Muscle layer of duodenum (tissue), 2 donors: ENCODE results near the gene YOD1.

Experiments
- H3K27ac ChIP-seq: one replicate; pipeline ENCODE4 v1.7.0; 2013; ENCODE audit warnings: mild to moderate bottlenecking, low read length
- H3K27me3 ChIP-seq: one replicate; pipeline ENCODE4 v1.7.0; 2013; ENCODE audit warnings: low read depth, mild to moderate bottlenecking, control low read depth, low read length
- H3K36me3 ChIP-seq, 2 donors: one replicate each; pipeline ENCODE4 v1.7.0; 2013; ENCODE audit warnings: low read length in 2 of 2, control low read depth in 1 of 2, mild to moderate bottlenecking in 1 of 2; ENCODE audit not compliant: insufficient read depth in 2 of 2, control insufficient read depth in 1 of 2
- H3K4me1 ChIP-seq, 2 donors: one replicate each; pipeline ENCODE4 v1.7.0; 2013; ENCODE audit warnings: low read length in 2 of 2, mild to moderate bottlenecking in 2 of 2, control low read depth in 1 of 2, moderate library complexity in 1 of 2; ENCODE audit not compliant: insufficient read depth in 2 of 2, control insufficient read depth in 1 of 2
- H3K4me3 ChIP-seq, 2 donors: one replicate each; pipeline ENCODE4 v1.7.0; 2013; ENCODE audit warnings: low read length in 2 of 2, low read depth in 1 of 2, mild to moderate bottlenecking in 1 of 2
- H3K9me3 ChIP-seq, 2 donors: one replicate each; pipeline ENCODE4 v1.7.0; 2013; ENCODE audit warnings: low read length in 2 of 2, control low read depth in 1 of 2, mild to moderate bottlenecking in 1 of 2; ENCODE audit not compliant: control insufficient read depth in 1 of 2
- donor health status: healthy.

Gene YOD1

DNA sequence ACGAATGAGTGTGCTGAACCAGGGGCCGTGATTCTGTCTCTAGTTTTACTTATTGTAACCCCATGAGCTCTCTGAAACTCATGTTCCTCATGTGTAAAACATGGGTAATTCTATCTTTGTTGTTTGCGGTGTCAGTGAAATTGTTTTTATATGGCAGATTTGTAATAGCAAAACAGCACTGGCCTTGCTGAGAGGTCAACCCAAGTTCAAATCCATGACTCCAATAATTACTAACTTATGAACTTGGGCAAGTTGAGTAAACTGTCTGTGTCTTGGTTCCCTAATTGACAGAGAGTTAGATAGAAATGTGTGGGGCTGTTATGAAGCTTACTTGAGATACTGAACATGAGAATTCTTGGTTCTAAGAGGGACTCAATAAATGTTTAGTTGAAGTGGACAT lies 36.3 kb downstream of the YOD1 start:
- H3K27ac ChIP-seq: no peak overlapping the region
- no peaks in the 10 kb centered on the region for H3K27me3 ChIP-seq
- no peaks in the 10 kb centered on the region for H3K9me3 ChIP-seq
- H3K4me1 ChIP-seq: no peaks in the 10 kb centered on the region
- H3K36me3 ChIP-seq: no peaks in the 10 kb centered on the region
- no peak overlapping the region for H3K4me3 ChIP-seq

DNA sequence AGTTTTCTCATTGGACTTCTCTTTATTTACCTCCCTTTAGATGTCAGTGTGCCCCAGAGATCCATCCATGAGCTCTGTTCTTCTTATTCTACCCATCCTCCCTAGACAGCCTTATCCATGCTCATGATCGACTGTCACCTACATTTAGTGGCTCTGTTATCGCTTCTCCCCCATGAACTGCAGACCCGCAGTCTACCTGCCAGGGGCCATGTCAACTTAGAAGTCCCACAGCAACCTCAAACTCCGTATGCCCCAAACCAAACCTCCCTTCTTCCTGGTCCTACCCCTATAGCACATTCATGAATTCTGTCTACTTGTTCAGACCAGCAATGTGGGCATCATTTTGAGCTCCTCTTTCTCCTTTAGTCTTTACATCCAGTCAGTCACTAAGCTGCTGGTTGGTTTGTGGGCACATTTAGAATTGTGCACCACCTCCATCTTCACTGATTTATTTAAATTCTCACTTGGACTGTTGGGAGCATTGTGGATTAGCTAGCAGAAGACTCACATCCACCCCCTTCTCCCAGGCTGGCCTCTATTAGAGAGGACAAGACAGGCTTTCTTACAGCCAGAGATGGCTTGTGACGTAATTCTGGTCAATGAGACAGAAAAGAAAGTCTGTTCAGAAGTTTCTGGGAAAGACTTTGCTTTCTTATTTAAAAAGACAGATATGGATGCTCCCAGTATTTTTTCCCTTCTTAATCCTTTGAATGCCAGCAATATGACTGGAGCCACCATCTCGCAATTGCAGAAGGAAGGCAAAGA lies 37.5 kb downstream of the YOD1 start:
- Histone ChIP-seq H3K9me3 (no peaks in the 10 kb centered on the region), H3K27me3 (no peaks in the 10 kb centered on the region), H3K4me3 (no peak overlapping the region), H3K27ac (no peak overlapping the region), H3K36me3 (no peaks in the 10 kb centered on the region), H3K4me1 (no peaks in the 10 kb centered on the region)

DNA sequence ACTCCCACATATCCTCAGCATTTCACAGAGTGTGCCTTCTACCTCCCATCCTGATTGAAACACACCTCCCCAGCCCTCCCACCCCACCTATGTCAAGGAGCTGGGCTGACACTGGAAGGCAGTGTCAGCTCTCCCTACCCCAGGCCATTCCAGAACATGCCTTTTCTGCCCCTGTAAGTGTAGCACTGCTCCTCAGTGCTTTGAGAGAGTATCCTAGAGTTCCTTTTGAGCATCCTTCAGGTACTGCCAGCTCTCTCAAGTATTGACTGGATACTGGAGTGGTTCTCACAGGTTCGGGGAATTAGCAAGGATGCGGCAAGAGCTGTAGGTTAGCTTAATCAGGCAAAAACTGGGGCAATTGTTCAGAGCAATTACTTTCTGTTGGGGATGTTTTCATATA lies 40.3 kb downstream of the YOD1 start:
- no peak overlapping the region for H3K4me3 ChIP-seq
- H3K4me1 ChIP-seq: peaks cover 0 to 3% of the 10 kb centered on the region in 2 donors
- H3K9me3 ChIP-seq: no peaks in the 10 kb centered on the region
- H3K27ac ChIP-seq: no peak overlapping the region
- no peaks in the 10 kb centered on the region for H3K36me3 ChIP-seq
- H3K27me3 ChIP-seq: no peaks in the 10 kb centered on the region

DNA sequence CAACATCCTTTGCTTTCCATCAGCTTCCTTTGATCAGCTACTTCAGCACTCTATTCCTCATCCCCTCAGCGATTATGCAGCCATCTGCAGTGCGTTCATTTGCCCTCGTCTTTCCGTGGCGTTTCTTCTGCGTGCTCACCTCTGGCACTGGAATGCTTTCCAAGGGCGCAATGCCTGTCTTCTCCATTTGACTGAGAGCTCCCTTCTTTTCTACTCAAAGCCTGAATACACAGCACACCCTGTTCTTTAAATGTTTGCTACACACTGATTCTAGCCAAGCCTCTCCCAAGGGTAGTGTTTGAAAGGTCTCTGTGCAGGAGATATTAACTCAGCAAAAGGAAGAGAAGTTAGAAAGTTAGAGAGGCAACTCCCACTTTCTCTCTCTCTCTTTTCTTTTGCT lies 41.1 kb downstream of the YOD1 start:
- Histone ChIP-seq H3K27me3 (no peaks in the 10 kb centered on the region), H3K4me1 (peaks cover 0 to 5% of the 10 kb centered on the region in 2 donors), H3K27ac (peak overlapping the region; percentile 24), H3K4me3 (no peak overlapping the region), H3K9me3 (no peaks in the 10 kb centered on the region), H3K36me3 (no peaks in the 10 kb centered on the region)

DNA sequence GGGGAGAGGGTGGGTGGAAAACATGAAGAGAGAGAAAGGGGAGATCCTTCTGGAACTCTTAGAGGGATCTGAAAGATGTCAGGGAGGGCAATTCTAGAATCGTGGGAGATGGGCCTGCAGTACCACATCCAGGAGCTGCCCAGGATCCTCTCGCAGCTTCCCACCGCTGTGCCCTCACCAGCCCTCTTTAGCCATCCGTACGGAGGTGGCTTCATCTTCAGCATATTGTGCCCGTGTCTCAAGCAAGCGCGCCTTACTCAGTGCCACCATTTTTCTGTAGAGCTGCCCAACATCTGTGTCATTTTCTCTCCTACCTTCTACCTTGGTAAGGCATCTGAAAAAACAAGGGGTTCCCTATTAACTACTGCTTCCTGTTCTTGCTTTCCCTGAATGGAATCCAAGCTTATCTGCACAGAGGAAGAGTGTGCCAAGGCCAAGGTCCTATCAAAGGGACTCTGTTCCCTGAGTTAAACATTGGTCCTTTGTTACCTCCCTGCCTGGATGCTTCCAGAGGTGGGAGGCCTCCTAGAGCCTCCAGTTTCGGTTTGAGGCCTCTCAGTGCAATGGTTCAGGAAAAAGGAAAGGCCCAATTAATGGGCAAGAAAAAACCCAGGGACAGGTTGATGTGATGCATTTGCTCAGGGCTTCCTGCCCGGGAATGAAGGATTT lies 41.7 kb downstream of the YOD1 start:
- Histone ChIP-seq H3K4me3 (no peak overlapping the region), H3K27ac (peak overlapping the region; percentile 32), H3K36me3 (no peaks in the 10 kb centered on the region), H3K4me1 (peaks cover 0 to 5% of the 10 kb centered on the region in 2 donors), H3K9me3 (no peaks in the 10 kb centered on the region), H3K27me3 (no peaks in the 10 kb centered on the region)

DNA sequence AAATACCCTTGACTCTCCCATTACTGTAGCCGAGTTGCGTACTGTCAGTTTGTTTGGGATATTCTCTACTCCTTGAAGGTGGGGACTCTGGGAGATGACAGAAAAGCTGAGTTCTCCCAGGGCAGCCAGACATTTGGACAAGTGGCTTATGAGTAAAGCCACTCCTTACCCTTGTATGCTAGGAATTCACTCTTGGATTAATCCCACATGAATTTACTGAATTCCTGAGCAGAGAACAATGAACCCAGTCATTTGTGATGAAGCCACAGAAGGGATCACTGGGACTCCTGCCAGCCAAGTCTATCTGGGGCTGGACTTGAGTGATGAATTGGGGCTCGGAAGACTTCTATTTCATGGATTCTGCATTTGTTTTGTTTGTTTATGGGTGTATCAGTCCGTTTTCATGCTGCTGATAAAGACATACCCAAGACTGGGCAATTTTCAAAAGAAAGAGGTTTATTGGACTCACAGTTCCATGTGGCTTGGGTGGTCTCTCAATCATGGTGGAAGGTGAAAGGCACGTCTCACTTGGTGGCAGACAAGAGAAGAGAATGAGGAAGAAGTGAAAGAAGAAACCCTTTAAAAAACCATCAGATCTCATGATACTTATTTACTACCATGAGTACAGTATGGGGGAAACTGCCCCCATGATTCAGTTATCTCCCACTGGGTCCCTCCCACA lies 43.5 kb downstream of the YOD1 start:
- Histone ChIP-seq H3K4me1 (peaks cover 0 to 5% of the 10 kb centered on the region in 2 donors), H3K27ac (peak overlapping the region; percentile 19), H3K4me3 (no peak overlapping the region)

DNA sequence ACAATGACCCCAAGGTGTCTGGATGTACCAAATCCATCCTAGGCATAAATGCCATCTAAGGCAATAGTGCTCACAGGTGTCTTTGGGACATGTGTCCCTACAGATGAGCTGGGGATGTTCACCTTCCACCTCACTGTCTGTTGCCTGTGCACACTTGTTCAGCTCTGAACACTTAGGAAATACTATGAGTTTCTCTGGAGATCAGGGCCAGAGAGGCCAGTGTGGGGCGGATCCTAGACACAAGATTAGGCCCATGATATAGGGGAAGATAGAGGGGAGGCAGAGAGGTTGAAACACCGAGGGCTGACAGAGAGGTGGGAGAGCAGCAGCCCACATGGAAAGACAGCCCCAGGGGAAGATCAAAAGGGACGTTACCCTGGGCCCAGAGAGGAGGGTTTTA lies 44.1 kb downstream of the YOD1 start:
- Histone ChIP-seq H3K9me3 (no peaks in the 10 kb centered on the region), H3K4me3 (no peak overlapping the region), H3K36me3 (no peaks in the 10 kb centered on the region), H3K27me3 (no peaks in the 10 kb centered on the region), H3K27ac (peak overlapping the region; percentile 19), H3K4me1 (peaks cover 0 to 5% of the 10 kb centered on the region in 2 donors)

More for the DNA sequence above, 43.5 kb downstream of the YOD1 start:
- Histone ChIP-seq H3K36me3 (no peaks in the 10 kb centered on the region), H3K9me3 (no peaks in the 10 kb centered on the region), H3K27me3 (no peaks in the 10 kb centered on the region)

DNA sequence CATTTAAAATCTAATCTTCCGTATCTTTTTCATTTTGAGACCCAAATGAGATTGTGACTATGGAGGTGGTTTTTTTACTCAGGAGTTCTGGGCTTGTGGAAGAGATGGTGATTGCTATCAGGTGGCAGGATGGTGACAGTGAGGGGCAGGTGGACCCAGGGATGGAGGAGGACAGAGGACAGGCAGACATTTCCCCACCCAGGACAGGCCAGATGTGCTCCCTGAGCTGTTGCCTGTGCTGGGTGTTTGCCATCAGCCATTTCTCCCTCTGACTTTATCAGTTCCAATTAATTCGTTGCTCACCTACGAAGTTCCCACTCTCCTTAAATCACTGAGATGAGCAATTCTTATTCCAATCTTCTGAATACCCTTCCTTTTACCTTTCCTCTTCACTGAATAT lies 44.9 kb downstream of the YOD1 start:
- H3K27ac ChIP-seq: peak overlapping the region; percentile 41
- H3K27me3 ChIP-seq: no peaks in the 10 kb centered on the region
- no peak overlapping the region for H3K4me3 ChIP-seq
- H3K9me3 ChIP-seq: no peaks in the 10 kb centered on the region
- no peaks in the 10 kb centered on the region for H3K36me3 ChIP-seq
- H3K4me1 ChIP-seq: peaks cover 0 to 5% of the 10 kb centered on the region in 2 donors

DNA sequence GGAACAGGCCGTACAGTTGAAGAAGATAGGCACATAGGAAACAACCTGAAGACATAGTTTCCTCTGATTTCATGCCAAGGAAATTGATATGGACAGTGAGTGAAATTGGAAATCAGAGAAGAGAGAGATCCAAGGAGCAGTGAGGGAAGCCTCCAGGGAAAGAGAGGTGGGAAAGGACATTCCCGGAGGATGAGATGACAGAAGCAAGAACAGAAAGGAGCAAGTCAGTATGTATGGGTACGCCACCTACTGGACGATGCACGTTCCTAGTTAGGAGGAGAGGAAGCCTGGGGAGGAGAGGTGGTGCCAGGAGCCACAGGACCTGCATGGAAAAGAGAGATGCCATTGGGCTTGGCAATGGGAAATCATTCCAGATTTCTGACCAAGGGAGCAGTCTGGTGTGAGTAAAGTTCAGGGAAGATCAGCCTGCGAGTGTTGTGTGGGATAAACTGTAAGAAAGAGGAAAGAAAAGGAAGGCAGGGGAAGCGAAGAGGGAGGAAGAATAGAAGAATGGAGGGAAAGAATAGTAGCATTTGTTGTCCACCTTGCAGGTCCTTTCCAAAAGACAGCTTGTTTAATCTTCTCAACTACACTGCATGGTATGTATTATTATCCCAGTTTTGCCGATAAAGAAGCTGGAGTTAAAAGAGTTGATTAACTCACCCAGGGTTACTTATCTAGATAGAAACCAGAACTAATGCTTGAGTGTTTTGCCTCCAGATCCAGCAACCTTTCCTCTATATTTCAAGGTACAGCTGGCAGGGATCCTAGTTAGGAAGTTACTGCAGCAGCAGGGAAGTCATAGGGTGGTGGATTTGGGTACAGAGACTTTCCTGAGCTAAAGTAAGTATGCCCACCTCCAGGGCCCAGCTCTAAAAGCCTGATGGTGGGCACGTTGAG lies 45.8 kb downstream of the YOD1 start:
- Histone ChIP-seq H3K36me3 (no peaks in the 10 kb centered on the region), H3K4me3 (no peak overlapping the region), H3K27ac (peak overlapping the region; percentile 41), H3K4me1 (peaks cover 0 to 5% of the 10 kb centered on the region in 2 donors), H3K9me3 (no peaks in the 10 kb centered on the region), H3K27me3 (no peaks in the 10 kb centered on the region)

DNA sequence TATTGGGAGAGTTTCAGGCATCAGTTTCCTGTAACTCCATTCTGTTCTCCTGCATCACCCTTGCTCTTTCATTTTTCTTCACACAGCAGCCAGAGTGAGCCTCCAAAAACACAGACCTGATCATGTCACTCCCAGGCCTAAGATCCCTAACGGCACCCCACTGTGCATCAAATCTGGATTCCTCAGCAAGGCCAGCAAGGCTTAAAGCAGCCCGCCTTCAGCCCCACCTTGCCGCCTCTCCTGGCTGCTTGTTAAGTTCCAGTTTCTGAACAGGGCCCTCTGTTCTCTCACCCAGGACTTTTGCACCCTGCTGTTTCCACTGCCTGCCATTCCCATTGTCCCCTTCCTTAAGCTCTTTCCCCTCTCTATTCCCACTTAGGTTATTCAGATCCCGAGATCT lies 47.8 kb downstream of the YOD1 start:
- Histone ChIP-seq H3K4me1 (peaks cover 0 to 5% of the 10 kb centered on the region in 2 donors), H3K4me3 (no peak overlapping the region), H3K36me3 (no peaks in the 10 kb centered on the region), H3K9me3 (no peaks in the 10 kb centered on the region), H3K27me3 (no peaks in the 10 kb centered on the region), H3K27ac (no peak overlapping the region)

DNA sequence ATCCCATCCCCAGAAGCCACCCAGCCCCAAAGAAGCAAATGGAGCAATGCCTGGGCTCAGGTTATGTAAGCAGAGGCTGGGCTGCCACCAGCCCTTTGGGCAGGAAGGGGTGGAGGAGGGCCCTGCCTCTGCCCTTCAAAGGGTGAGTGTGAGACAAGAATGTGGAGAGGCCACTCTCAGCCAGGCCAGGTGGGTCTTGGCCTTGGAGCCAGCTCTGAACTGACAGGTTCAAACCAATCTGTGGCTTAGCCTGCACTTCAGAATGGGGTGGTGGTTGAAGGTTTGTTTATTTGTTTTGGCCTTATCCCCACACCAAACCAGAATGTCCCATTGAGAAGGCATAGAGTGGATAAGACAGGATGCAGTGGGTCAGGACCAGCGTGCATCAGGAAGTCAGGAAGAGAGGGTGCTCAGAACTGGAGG lies 48.3 kb downstream of the YOD1 start:
- H3K27me3 ChIP-seq: no peaks in the 10 kb centered on the region
- H3K4me1 ChIP-seq: peaks cover 0 to 5% of the 10 kb centered on the region in 2 donors
- no peaks in the 10 kb centered on the region for H3K9me3 ChIP-seq
- no peak overlapping the region for H3K4me3 ChIP-seq
- H3K36me3 ChIP-seq: no peaks in the 10 kb centered on the region
- H3K27ac ChIP-seq: no peak overlapping the region
